ENCODE measurements around the gene SKAP1.
"Not testable (repeated sequence)": the region's sequence is repeated elsewhere in the genome, so short reads cannot be mapped to it uniquely, and the experiment has no call there.

SKAP1 gene

GRCh38 chr17:48246612-48247011 lies 183.4 kb downstream of the SKAP1 start:
- DNase-seq (ENCODE audit: low read depth in 1 of 2, low spot score in 1 of 2) = no peak

GRCh38 chr17:48245465-48246033 lies 184.5 kb downstream of the SKAP1 start:
- not testable (repeated sequence) for DNase-seq (ENCODE audit: low read depth in 1 of 2, low spot score in 1 of 2)

GRCh38 chr17:48244814-48245213 lies 185.2 kb downstream of the SKAP1 start:
- no peak for DNase-seq (ENCODE audit: low read depth in 1 of 2, low spot score in 1 of 2)

- DNase-seq (ENCODE audit: low read depth in 1 of 2, low spot score in 1 of 2) = no peak
Measured at GRCh38 chr17:48244121-48244711, 185.8 kb downstream of the SKAP1 start.

GRCh38 chr17:48241770-48242497 lies 188.1 kb downstream of the SKAP1 start:
- no peak for DNase-seq (ENCODE audit: low read depth in 1 of 2, low spot score in 1 of 2)

- no peak for DNase-seq (ENCODE audit: low read depth in 1 of 2, low spot score in 1 of 2)
Measured at GRCh38 chr17:48241131-48241591, 188.9 kb downstream of the SKAP1 start.

GRCh38 chr17:48240562-48241130 lies 189.4 kb downstream of the SKAP1 start:
- DNase-seq (ENCODE audit: low read depth in 1 of 2, low spot score in 1 of 2) = no peak

GRCh38 chr17:48240122-48240521 lies 189.9 kb downstream of the SKAP1 start:
- DNase-seq (ENCODE audit: low read depth in 1 of 2, low spot score in 1 of 2) = no peak

- no peak for DNase-seq (ENCODE audit: low read depth in 1 of 2, low spot score in 1 of 2)
Measured at GRCh38 chr17:48239603-48239995, 190.4 kb downstream of the SKAP1 start.

GRCh38 chr17:48238933-48239602 lies 190.9 kb downstream of the SKAP1 start:
- DNase-seq (ENCODE audit: low read depth in 1 of 2, low spot score in 1 of 2) = no peak

GRCh38 chr17:48237456-48237855 lies 192.6 kb downstream of the SKAP1 start:
- no peak for DNase-seq (ENCODE audit: low read depth in 1 of 2, low spot score in 1 of 2)

GRCh38 chr17:48236681-48237134 lies 193.3 kb downstream of the SKAP1 start:
- DNase-seq (ENCODE audit: low read depth in 1 of 2, low spot score in 1 of 2) = no peak

- no peak for DNase-seq (ENCODE audit: low read depth in 1 of 2, low spot score in 1 of 2)
Measured at GRCh38 chr17:48234922-48235321, 195.1 kb downstream of the SKAP1 start.

GRCh38 chr17:48231995-48232959 lies 197.7 kb downstream of the SKAP1 start:
- DNase-seq (ENCODE audit: low read depth in 1 of 2, low spot score in 1 of 2) = no peak

GRCh38 chr17:48229936-48230335 lies 200.1 kb downstream of the SKAP1 start:
- DNase-seq (ENCODE audit: low read depth in 1 of 2, low spot score in 1 of 2) = no peak

- no peak for DNase-seq (ENCODE audit: low read depth in 1 of 2, low spot score in 1 of 2)
Measured at GRCh38 chr17:48228720-48229119, 201.3 kb downstream of the SKAP1 start.

GRCh38 chr17:48225725-48226567 lies 204.1 kb downstream of the SKAP1 start:
- no peak for DNase-seq (ENCODE audit: low read depth in 1 of 2, low spot score in 1 of 2)

GRCh38 chr17:48223945-48224344 lies 206.1 kb downstream of the SKAP1 start:
- no peak for DNase-seq (ENCODE audit: low read depth in 1 of 2, low spot score in 1 of 2)

- no peak for DNase-seq (ENCODE audit: low read depth in 1 of 2, low spot score in 1 of 2)
Measured at GRCh38 chr17:48219617-48220016, 210.4 kb downstream of the SKAP1 start.

All from activated T-helper 1 cell treated with anti-CD3 and anti-CD28 coated beads, Interleukin-2, amount 50 U/mL, for 16 hours (primary cell).